HG03432 (cell line): Measurements from ENCODE around the gene BCL7A.

ENCODE experiments used
- ATAC-seq: cut with Tn5 transposase; IDR thresholded peaks from one replicate; pipeline ENCODE4 v1.9.1; 2021; ENCODE audit warnings: mild to moderate bottlenecking, moderate library complexity; ENCODE audit not compliant: unreplicated experiment

The BCL7A gene

GRCh38 chr12:122072031-122072970 is 50.6 kb downstream of the BCL7A start:
- no peak for ATAC-seq

DNA sequence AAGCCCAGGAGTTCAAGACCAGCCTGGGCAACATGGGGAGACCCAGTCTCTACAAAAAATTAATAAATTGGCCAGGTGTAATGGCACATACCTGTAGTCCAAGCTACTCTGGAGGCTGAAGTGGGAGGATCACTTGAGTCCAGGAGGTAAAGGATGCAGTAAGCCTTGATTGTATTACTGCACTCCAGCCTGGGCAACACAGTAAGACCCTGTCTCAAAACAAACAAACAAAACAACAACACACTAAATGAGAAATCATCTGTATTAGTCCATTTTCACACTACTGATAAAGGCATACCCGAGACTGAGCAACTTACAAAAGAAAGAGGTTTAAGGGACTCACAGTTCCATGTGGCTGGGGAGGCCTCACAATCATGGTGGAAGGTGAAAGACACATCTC is 52.1 kb downstream of the BCL7A start:
- ATAC-seq: no peak

DNA sequence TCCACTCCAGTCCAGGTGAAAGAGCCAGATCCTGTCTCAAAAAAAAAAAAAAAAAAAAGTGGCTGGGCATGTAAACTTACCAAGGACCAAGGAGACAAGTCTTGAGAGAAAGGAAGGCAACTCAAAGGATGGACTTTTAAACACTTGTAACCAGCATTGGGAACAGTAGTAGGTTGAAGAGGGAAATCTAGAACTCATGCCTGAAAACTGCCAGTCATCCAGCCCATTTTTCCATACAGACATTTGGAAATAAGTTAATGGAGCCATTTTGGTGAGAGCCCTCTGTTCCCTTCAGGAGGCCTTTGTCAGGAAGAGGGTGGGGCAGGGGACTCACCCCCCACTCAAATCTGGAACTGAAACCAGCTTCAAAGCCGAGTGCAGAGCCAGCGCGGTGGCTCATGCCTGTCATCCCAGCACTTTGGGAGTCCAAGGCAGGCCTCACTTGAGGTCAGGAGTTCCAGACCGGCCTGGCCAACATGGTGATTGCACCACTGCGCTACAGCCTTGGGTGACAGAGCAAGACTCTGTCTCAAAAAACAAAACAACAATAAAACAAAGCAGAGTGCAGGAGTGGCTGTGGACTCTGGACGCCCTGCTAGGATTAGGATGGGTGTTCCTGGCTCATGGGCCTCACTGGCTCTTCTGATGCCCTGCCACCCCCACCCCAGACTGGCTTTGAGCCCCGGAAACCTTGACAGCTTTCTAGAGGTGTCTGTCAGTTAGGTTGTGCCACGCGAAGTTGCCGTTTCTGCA is 55.2 kb downstream of the BCL7A start:
- ATAC-seq: no peak

DNA sequence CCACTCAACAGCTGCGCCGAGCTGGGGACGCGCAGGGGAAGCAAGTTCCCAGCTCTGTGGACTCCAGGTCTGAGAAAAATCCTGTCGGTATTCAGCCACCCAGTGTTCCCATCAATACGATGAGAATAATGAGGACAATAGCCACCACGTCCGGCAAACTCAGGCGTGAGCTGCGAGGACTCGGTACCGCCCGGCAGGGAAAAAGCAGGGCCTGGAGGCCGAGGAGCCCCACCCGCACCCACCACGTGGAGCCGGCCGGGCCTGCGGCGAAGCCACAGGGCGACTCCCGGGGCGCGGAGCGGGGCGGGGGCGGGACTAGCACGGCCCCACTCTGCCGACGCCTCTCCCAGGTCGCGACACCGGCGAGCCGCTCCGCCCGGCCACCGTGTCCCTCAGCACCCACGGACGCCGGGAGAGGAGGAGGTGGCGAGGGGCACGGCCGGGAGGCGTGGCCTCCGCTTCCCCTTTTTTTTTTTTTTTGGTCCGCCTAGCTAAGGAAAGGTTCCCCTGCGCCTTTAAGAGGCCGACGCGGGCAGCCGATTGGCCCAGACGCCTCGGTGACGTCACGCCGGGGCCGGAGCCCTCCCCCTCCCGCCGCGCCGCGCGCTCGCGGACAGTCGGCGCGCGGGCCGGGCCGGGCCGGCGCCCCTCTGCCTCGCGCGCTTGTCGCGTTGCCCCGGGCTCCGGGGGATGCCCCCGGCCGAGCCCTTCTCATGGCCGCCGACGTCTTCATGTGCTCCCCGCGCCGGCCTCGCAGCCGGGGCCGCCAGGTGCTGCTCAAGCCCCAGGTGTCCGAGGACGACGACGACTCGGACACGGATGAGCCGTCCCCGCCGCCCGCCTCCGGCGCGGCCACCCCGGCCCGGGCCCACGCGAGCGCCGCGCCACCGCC is 56.7 kb downstream of the BCL7A start, which contains the start of gene MLXIP:
MLXIP (plus strand) TSS at position 616 of the 892 bp plus-strand sequence; CDS start at position 714, 98 bp downstream.
- ATAC-seq: peak; percentile 78

DNA sequence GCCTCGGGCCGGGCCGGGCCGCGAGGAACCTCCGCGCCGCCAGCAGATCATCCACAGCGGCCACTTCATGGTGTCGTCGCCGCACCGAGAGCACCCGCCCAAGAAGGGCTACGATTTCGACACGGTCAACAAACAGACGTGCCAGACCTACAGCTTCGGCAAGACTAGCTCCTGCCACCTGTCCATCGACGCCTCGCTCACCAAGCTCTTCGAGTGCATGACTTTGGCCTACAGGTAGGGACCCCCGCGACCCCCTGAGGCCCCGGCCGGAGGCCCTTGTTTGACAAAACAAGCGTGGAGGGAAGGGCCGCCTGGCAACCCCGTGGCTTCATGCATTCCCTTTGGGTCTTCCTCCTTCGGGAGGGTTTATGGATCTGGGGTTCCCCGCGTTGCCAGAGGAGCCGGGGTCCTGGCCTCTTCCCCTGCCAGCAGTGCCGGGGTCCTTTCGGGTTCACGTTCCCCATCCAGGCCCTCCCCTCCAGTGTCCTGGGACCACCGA is 57.4 kb downstream of the BCL7A start:
- no peak for ATAC-seq

- no peak for ATAC-seq
Observed at GRCh38 chr12:122079532-122080081, 57.9 kb downstream of the BCL7A start.

DNA sequence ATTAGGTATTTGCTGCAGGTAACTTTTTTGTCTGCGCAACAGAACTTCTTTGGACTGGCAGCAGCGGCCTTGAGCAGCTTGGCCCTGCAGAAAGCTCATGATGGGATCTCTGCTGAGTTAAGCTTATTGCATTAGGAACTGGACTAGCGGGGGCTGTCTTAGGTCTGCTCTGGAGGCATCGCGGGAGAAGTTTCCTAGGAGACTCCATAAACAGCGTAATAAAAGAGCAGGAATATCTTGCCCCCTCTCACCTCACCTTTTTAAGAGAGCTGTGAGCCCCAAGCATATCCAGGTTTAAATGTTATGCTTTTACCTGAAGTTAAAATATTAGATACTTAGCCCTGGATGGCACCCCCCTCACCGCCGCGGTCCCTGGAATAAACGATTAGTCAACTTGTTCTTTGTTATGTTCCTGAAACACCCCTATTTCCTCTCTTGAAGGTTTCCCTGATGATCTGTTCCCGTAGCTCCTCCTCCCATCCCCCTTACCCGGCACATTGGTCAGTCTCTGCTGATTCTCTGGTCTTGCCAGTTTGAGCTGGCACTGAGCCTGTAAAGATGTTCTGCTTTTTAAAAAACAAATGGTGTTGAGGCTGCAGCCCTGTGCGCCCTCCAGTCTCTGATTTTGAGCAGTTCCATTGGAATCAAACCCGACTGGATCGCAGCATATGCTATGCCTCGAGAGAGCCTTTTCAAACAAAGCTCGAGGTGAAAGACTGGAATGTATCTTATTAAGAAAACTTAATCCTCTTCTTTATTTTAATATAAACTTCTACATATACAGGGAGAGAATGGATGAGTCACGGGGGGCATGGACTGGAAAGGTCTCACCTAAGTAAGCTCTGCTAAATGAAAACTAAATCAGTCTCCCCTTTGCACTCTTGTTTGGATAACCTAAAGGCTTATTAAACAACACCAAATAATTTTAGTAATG is 58.7 kb downstream of the BCL7A start:
- ATAC-seq: no peak

- ATAC-seq: no peak
Observed at GRCh38 chr12:122081083-122081696, 59.5 kb downstream of the BCL7A start.

DNA sequence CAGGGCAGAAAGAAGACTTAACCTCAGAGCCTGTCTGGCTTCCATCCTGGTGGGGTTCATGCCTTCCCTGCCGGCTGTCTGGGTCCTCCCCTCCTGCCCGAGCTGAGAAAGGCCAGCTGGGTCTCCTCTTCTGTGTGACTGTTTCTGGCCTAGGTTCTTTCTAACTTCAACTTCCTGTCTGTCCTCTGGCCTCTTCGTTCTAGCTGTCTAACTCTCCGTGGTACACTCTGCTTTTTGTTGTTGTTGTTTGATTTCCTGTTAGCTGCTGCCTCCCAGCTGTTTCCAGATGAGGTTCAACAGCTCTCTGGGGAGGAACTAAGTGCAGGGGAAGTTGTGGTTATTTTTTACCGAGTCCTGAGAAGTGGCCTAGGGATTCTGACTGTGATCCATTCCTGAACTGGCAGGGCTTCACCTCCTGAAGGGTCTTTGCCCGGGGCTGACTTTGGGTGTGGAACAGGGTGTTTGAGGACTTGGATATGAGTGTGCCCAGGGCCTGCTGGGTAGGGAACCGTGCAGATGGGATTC is 60.1 kb downstream of the BCL7A start:
- peak; percentile 49 for ATAC-seq

DNA sequence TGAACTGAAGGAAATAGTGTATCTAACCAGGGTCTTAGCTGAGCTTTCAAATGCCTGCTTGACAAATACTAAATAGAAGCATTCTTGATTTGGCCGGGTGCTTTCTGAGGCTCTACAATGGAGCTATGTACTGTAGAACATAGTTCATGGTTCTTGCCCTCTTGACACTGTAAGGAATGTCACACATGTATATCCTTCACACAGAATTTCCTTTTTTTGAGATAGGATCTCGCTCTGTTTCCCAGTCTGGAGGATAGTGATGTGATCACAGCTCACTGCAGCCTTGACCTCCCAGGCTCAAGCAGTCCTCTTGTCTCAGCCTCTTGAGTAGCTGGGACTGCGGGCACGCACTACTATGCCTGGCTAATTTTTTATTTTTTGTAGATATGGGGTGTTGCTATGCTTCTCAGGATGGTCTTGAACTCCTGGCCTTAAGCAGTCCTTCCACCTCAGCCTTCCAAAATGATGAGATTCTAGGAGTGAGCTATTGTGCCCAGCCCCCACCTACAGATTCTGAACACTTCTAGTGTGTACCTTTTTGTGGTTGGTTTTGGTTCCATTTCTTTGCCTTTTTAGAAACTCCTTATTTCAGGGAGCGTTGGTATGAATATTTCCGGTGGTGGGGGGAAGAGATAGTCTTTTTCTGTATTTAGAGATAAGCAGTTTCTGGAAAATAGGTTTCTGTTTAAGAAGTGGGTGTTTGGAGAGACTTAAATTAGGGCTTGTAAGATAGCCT is 61.1 kb downstream of the BCL7A start:
- ATAC-seq: no peak

- no peak for ATAC-seq
Observed at GRCh38 chr12:122084857-122085405, 63.2 kb downstream of the BCL7A start.

GRCh38 chr12:122085591-122085990 is 63.9 kb downstream of the BCL7A start:
- ATAC-seq: no peak

DNA sequence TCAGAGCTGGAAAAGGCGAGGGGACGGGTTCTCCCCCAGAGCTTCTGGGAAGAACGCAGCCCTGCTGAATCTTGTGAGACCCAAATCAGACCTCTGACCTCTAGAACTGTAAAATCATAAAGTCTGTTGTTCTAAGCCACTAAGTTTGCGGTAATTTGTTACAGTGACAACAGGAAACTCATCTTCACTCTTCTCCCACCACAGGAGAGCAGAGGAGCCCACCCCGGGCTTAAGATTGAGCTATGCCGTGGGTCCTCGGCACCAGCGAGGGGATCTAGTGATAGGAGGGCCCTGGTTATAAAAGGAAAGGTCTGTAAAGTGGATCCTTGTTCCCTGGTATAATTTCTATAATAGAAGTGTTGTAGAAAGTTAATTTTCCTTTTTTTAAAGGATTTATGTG is 64.4 kb downstream of the BCL7A start:
- no peak for ATAC-seq

- ATAC-seq: no peak
Observed at GRCh38 chr12:122086641-122087285, 65.1 kb downstream of the BCL7A start.

DNA sequence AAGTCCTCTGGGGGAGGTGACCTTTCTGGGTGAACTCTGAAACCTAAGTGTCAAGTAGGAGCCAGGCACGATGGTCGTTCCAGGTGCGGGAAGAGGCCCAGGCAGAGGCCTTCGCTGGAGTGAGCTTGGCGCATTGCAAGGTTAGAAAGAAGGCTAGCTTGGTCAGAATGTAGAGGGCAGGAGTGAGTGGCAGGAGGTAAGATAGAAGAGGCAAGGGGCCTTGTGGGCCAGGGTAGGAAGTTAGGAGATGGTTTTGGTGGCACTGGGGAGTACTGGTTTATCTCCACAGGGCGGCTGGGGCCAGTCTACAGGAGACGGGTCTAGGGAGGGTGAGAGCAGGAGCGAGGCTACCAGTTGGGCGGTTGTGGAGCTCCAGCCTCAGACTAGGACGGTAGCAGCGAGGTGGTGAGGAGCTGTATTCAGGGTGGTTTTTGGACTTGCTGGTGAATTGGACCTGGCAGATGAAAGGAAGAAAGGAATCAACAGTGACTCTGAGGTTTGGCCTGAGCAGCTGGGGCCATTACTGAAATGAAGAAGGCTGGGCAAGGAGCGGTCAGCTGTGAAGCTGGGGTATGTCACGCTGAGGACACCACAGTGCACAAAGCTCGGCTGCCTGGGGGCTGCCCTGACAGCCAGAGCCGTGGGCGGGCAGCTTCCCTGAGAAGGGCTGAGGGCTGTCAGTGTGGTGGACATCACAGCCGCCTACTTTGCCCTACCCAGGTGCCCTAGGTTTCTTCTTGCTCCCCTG is 65.9 kb downstream of the BCL7A start:
- no peak for ATAC-seq

DNA sequence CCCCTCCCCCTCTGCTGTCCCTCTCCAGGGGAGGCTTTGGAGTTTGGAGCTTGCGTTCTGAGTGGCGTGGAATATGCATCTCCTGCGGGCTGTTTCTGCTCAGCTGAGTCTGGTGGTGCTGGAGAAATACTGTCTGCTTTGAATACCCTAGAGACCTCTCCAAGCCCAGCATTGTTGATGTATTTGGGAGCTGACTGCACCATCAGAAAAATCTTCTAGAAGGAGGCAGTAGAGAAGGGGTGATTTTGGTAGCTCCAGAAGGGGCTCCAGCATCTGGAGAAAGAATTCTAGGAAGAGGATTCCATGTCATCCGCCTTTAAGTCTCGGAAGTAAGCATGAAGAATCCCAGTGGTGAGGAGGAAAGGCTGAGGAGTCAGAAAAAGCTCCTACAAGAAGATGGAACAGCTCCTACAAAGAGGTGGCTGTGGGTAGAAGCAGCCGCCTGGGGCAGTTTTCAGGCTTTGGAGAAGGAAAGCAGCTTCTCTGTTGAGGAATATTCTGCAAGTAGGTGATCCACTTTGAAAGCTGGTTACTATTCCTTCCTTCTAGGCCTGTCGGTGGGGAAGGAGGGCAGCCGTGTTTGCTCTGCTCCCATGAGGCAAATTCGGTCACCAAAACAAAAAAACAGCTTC is 66.6 kb downstream of the BCL7A start:
- ATAC-seq: no peak
